Fibroblast of skin of right quadriceps (primary cell): Measurements from ENCODE around the gene DNAH12.

Source experiments
- DNase-seq: peaks from one replicate; pipeline ENCODE4 v3.0.0-alpha.2; 2013

Gene DNAH12

GRCh38 chr3:57544181-57545125, at the start of gene DNAH12:
DNAH12 (minus strand) TSS chr3:57544344; CDS start chr3:57542870, 1,474 bp downstream.
- DNase-seq: peak; percentile 24

- no peak for DNase-seq
Observed at GRCh38 chr3:57592306-57592705, 48.2 kb upstream of the DNAH12 start.

GRCh38 chr3:57587905-57588304, 43.8 kb upstream of the DNAH12 start:
- no peak for DNase-seq

GRCh38 chr3:57586778-57587177, 42.6 kb upstream of the DNAH12 start:
- no peak for DNase-seq

- no peak for DNase-seq
Observed at GRCh38 chr3:57583544-57583943, 39.4 kb upstream of the DNAH12 start.

- DNase-seq: no peak
Observed at GRCh38 chr3:57582474-57583168, 38.5 kb upstream of the DNAH12 start.

- DNase-seq: no peak
Observed at GRCh38 chr3:57577801-57578200, 33.7 kb upstream of the DNAH12 start.

- DNase-seq: no peak
Observed at GRCh38 chr3:57575966-57576626, 32.0 kb upstream of the DNAH12 start.

GRCh38 chr3:57572096-57572495, 28.0 kb upstream of the DNAH12 start:
- DNase-seq: no peak

- DNase-seq: no peak
Observed at GRCh38 chr3:57570878-57571277, 26.7 kb upstream of the DNAH12 start.

- DNase-seq: no peak
Observed at GRCh38 chr3:57569859-57570450, 25.8 kb upstream of the DNAH12 start.

- DNase-seq: peak; percentile 53
Observed at GRCh38 chr3:57559526-57559925, 15.4 kb upstream of the DNAH12 start.

- peak; percentile 20 for DNase-seq
Observed at GRCh38 chr3:57557085-57557537, 13.0 kb upstream of the DNAH12 start.

GRCh38 chr3:57556459-57557084, 12.4 kb upstream of the DNAH12 start:
- DNase-seq: peak; percentile 10

- peak; percentile 92 for DNase-seq
Observed at GRCh38 chr3:57555738-57556458, 11.8 kb upstream of the DNAH12 start, which contains the start of gene PDE12. PDE12 (plus strand) TSS chr3:57556274; CDS start chr3:57556380, 106 bp downstream.

GRCh38 chr3:57555306-57555705, 11.2 kb upstream of the DNAH12 start:
- DNase-seq: no peak

- DNase-seq: no peak
Observed at GRCh38 chr3:57546616-57547015, 2.5 kb upstream of the DNAH12 start.

GRCh38 chr3:57545636-57546268, 1.6 kb upstream of the DNAH12 start:
- DNase-seq: no peak

- DNase-seq: no peak
Observed at GRCh38 chr3:57538465-57538864, 5.7 kb downstream of the DNAH12 start.

- no peak for DNase-seq
Observed at GRCh38 chr3:57530071-57530608, 14.0 kb downstream of the DNAH12 start.
